Mammary epithelial cell (primary cell): ENCODE data around the gene B3GALT6.

Source experiments
- CTCF ChIP-seq, 2 donors: IDR thresholded peaks in 1 of 2; conservative IDR thresholded peaks in 1 of 2; 2 replicates each; pipeline ENCODE4 v1.5.1; 2011 to 2012; ENCODE audit warnings: inconsistent platforms in 2 of 2, low read length in 2 of 2, mild to moderate bottlenecking in 2 of 2, control low read depth in 1 of 2, low read depth in 1 of 2; ENCODE audit not compliant: insufficient read depth in 1 of 2; ENCODE audit errors: extremely low read depth in 1 of 2
- EZH2 ChIP-seq: IDR thresholded peaks from 2 replicates; pipeline ENCODE4 v1.6.1; 2012; ENCODE audit warnings: low read length, inconsistent platforms, borderline replicate concordance

- no peak for TF ChIP-seq CTCF (conservative IDR thresholded peaks at IDR 0.05 in 1 of 2, IDR thresholded peaks at IDR 0.05 in 1 of 2; ENCODE audit: extremely low read depth in 1 of 2, insufficient read depth in 1 of 2, low read depth in 1 of 2, low read length in 2 of 2)
- TF ChIP-seq EZH2, result no peak
Measured at GRCh38 chr1:1221887-1222574, 10.0 kb upstream of the B3GALT6 start.
